ENCODE results near the gene MTHFD2L. TPM values are rescaled to one million over a fixed set of nuclear protein-coding genes. Genes with fewer than 3 reads are reported as not detected.

MTHFD2L gene
- total and polyA plus RNA-seq, 9 of the 15 experiments (the other 6 are each of a cell fraction or from before 2014, with no cell fraction given): 10.0 to 39.0 (median 26.0) TPM

GRCh38 chr4:74284053-74284452, 126.1 kb downstream of the MTHFD2L start (continued):
- TF ChIP-seq CHD4 (IDR thresholded peaks at IDR 0.05; ENCODE audit: insufficient read depth, insufficient replicate concordance, low read depth, low read length, poor library complexity, severe bottlenecking) (no peak), E2F8 (IDR thresholded peaks at IDR 0.05; ENCODE audit: low read depth, partially characterized antibody) (no peak), POLR2AphosphoS5 (IDR thresholded peaks at IDR 0.05; ENCODE audit: control insufficient read depth, insufficient read depth, low read depth, low read length) (no peak), ZNF23 (CRISPR knock-in tag; IDR thresholded peaks at IDR 0.05) (no peak), CUX1 (CRISPR knock-in tag; IDR thresholded peaks at IDR 0.05) (no peak), THRB (CRISPR knock-in tag; conservative IDR thresholded peaks at IDR 0.05) (no peak)

Data from K562 (cell line).